CD8-positive, alpha-beta memory T cell (primary cell): Measurements from ENCODE around the gene CTSW. TPM values are rescaled to one million over a fixed set of nuclear protein-coding genes. Genes with fewer than 3 reads are reported as not detected.

Experiments
- CTCF ChIA-PET: fragments of 350-600 bp; sonication (Branson Sonifier 250); formaldehyde crosslinking; loops from one replicate; lab custom pipeline; 2021; ENCODE audit warnings: antibody characterized with exemption; lab: Charles Lee
- POLR2A ChIA-PET: fragments of 350-600 bp; sonication (Branson Sonifier 250); formaldehyde crosslinking; loops from one replicate; lab custom pipeline; 2021; ENCODE audit warnings: antibody characterized with exemption; lab: Charles Lee
- DNase-seq, 5 donors: peaks; one replicate each; pipeline versions ENCODE4 v3.0.0 to v3.0.0-alpha.2; 2020 to 2022; ENCODE audit warnings: mixed read lengths in 1 of 5
- H3K27ac ChIP-seq: one replicate; pipeline ENCODE4 v1.7.0; 2013; ENCODE audit warnings: low read depth, mild to moderate bottlenecking, low read length, moderate library complexity
- H3K27me3 ChIP-seq: 2 replicates; pipeline ENCODE4 v1.7.0; 2013; ENCODE audit warnings: low read length, mild to moderate bottlenecking; ENCODE audit not compliant: insufficient read depth, poor library complexity, severe bottlenecking
- H3K36me3 ChIP-seq: 2 replicates; pipeline ENCODE4 v1.7.0; 2013; ENCODE audit warnings: mild to moderate bottlenecking, low read length, moderate library complexity; ENCODE audit not compliant: insufficient read depth
- H3K4me1 ChIP-seq: 2 replicates; pipeline ENCODE4 v1.7.0; 2013; ENCODE audit warnings: mild to moderate bottlenecking, low read length, moderate library complexity; ENCODE audit not compliant: insufficient read depth
- H3K4me3 ChIP-seq: 2 replicates; pipeline ENCODE4 v1.7.0; 2013; ENCODE audit warnings: mild to moderate bottlenecking, low read length
- H3K9me3 ChIP-seq: 2 replicates; pipeline ENCODE4 v1.7.0; 2013; ENCODE audit warnings: mild to moderate bottlenecking, low read length
- H3K27ac Mint-ChIP-seq, 8 donors: one replicate each; pipeline ENCODE4 v1.8.0; 2020 to 2021; ENCODE audit warnings: mixed read lengths in 8 of 8, mild to moderate bottlenecking in 6 of 8, inconsistent platforms in 3 of 8, moderate library complexity in 3 of 8
- H3K27me3 Mint-ChIP-seq, 2 donors: one replicate each; pipeline ENCODE4 v1.8.0; 2020 to 2021; ENCODE audit warnings: mixed read lengths in 2 of 2, mild to moderate bottlenecking in 1 of 2, moderate library complexity in 1 of 2
- H3K36me3 Mint-ChIP-seq, 3 donors: one replicate each; pipeline ENCODE4 v1.8.0; 2020 to 2021; ENCODE audit warnings: mixed read lengths in 3 of 3, inconsistent platforms in 1 of 3, mild to moderate bottlenecking in 1 of 3
- H3K4me1 Mint-ChIP-seq, 3 donors: one replicate each; pipeline ENCODE4 v1.8.0; 2020 to 2021; ENCODE audit warnings: mixed read lengths in 3 of 3, inconsistent platforms in 1 of 3, mild to moderate bottlenecking in 1 of 3
- H3K4me3 Mint-ChIP-seq, 7 donors: one replicate each; pipeline ENCODE4 v1.8.0; 2020 to 2021; ENCODE audit warnings: mixed read lengths in 7 of 7, mild to moderate bottlenecking in 6 of 7, moderate library complexity in 4 of 7, inconsistent platforms in 2 of 7
- H3K9me3 Mint-ChIP-seq, 5 donors: one replicate each; pipeline ENCODE4 v1.8.0; 2020 to 2022; ENCODE audit warnings: mixed read lengths in 5 of 5, mild to moderate bottlenecking in 3 of 5, moderate library complexity in 2 of 5, inconsistent platforms in 1 of 5
- polyA plus RNA-seq: library from polyadenylated mRNA; unstranded; fragments of 300-500 nt; fragmentation: Illumina TruSeq; gene quantifications from one replicate; pipeline ENCODE4 v1.2.3, GENCODE V29; 2021
- total RNA-seq, 2 experiments: library from RNA; stranded (reverse); gene quantifications; one replicate each; pipeline ENCODE4 v1.2.3, GENCODE V29; 2021

CTSW gene
- total and polyA plus RNA-seq, 3 experiments from 2014 or later = 40.9 to 1,046 (median 44.3) TPM

GRCh38 chr11:65880844-65881421 lies 1.3 kb downstream of the CTSW start:
- Mint-ChIP-seq H3K9me3 (no peaks in the 10 kb centered on the region), H3K4me3 (peak overlapping the region; percentile 84 to 92 (median 89)), H3K4me1 (peaks cover 45 to 61% (median 49%) of the 10 kb centered on the region in 3 donors), H3K36me3 (peaks cover 0 to 35% (median 0%) of the 10 kb centered on the region in 3 donors), H3K27ac (peak overlapping the region; percentile 83 to 98 (median 93)), H3K27me3 (peaks cover 0 to 3% of the 10 kb centered on the region in 2 donors)
- peaks cover 46% of the 10 kb centered on the region for H3K4me1 ChIP-seq
- H3K9me3 ChIP-seq = no peaks in the 10 kb centered on the region
- POLR2A ChIA-PET = interaction anchor here (0.8 to 1.7 kb wide), 3 partner anchors 9 to 25 kb away, joined by 3 to 7 read pairs (median 4); partner anchors contain the start of gene CCDC85B
- H3K36me3 ChIP-seq = peaks cover 17% of the 10 kb centered on the region
- CTCF ChIA-PET = interaction anchor here (21.9 to 24.5 kb wide), 2 partner anchors 7 to 12 kb away, joined by 560 read pairs; partner anchors contain the start of genes CCDC85B, CFL1, CTSW and EFEMP2
- peak in 1 of 5 donors; percentile 28 for DNase-seq
- H3K4me3 ChIP-seq = peak overlapping the region; percentile 15
- no peaks in the 10 kb centered on the region for H3K27me3 ChIP-seq
- peak overlapping the region; percentile 48 for H3K27ac ChIP-seq

- Mint-ChIP-seq H3K4me3 (peak overlapping the region in 5 of 7 donors; percentile 6 to 91 (median 57)), H3K4me1 (peaks cover 48 to 69% (median 61%) of the 10 kb centered on the region in 3 donors), H3K27me3 (no peaks in the 10 kb centered on the region), H3K27ac (peak overlapping the region in 5 of 8 donors; percentile 47 to 94 (median 85)), H3K36me3 (peaks cover 0 to 47% (median 0%) of the 10 kb centered on the region in 3 donors), H3K9me3 (no peaks in the 10 kb centered on the region)
- Histone ChIP-seq H3K4me3 (no peak overlapping the region), H3K9me3 (no peaks in the 10 kb centered on the region), H3K4me1 (peaks cover 47% of the 10 kb centered on the region), H3K36me3 (peaks cover 17% of the 10 kb centered on the region), H3K27me3 (no peaks in the 10 kb centered on the region), H3K27ac (no peak overlapping the region)
- DNase-seq = no peak
- CTCF ChIA-PET = interaction anchor here (0.8 to 21.9 kb wide), 4 partner anchors 8 to 50 kb away, joined by 3 to 560 read pairs (median 5); partner anchors contain the start of genes CCDC85B, CFL1, CTSW and EFEMP2
- POLR2A ChIA-PET = no interaction called here
Measured at GRCh38 chr11:65882120-65883057, 2.8 kb downstream of the CTSW start.

GRCh38 chr11:65883058-65883761 lies 3.6 kb downstream of the CTSW start:
- DNase-seq = no peak
- peaks cover 0 to 49% (median 0%) of the 10 kb centered on the region in 3 donors for H3K36me3 Mint-ChIP-seq
- no peak overlapping the region for H3K27ac ChIP-seq
- H3K9me3 Mint-ChIP-seq = no peaks in the 10 kb centered on the region
- H3K4me3 Mint-ChIP-seq = peak overlapping the region in 2 of 7 donors; percentile 66 to 91
- peaks cover 49 to 72% (median 68%) of the 10 kb centered on the region in 3 donors for H3K4me1 Mint-ChIP-seq
- H3K4me1 ChIP-seq = peaks cover 51% of the 10 kb centered on the region
- H3K36me3 ChIP-seq = peaks cover 17% of the 10 kb centered on the region
- H3K27me3 ChIP-seq = no peaks in the 10 kb centered on the region
- no peaks in the 10 kb centered on the region for H3K9me3 ChIP-seq
- CTCF ChIA-PET = interaction anchor here (0.6 to 21.9 kb wide), 11 partner anchors 14 to 244 kb away, joined by 3 to 560 read pairs (median 4); partner anchors contain the start of genes CFL1, CTSW, EFEMP2 and KAT5
- POLR2A ChIA-PET = interaction anchor here (2.3 kb wide), 1 partner anchor 23 kb away, joined by 14 read pairs; the partner anchor contains the start of gene MUS81
- H3K27ac Mint-ChIP-seq = peak overlapping the region in 3 of 8 donors; percentile 14 to 94 (median 92)
- H3K27me3 Mint-ChIP-seq = no peaks in the 10 kb centered on the region
- no peak overlapping the region for H3K4me3 ChIP-seq

GRCh38 chr11:65883786-65884715 lies 4.4 kb downstream of the CTSW start:
- peak overlapping the region; percentile 18 to 94 (median 88) for H3K27ac Mint-ChIP-seq
- POLR2A ChIA-PET = interaction anchor here (0.7 to 2.3 kb wide), 5 partner anchors 10 to 102 kb away, joined by 3 to 14 read pairs (median 7); partner anchors contain the start of genes CFL1 and MUS81
- Histone ChIP-seq H3K36me3 (peaks cover 17% of the 10 kb centered on the region), H3K4me1 (peaks cover 48% of the 10 kb centered on the region), H3K27ac (no peak overlapping the region), H3K4me3 (no peak overlapping the region), H3K27me3 (no peaks in the 10 kb centered on the region), H3K9me3 (no peaks in the 10 kb centered on the region)
- no peaks in the 10 kb centered on the region for H3K27me3 Mint-ChIP-seq
- CTCF ChIA-PET = interaction anchor here (0.9 to 21.9 kb wide), 39 partner anchors 10 to 405 kb away, joined by 3 to 560 read pairs (median 4); partner anchors contain the start of genes CATSPER1, CFL1, CTSW and EFEMP2
- DNase-seq = no peak
- no peaks in the 10 kb centered on the region for H3K9me3 Mint-ChIP-seq
- peak overlapping the region in 3 of 7 donors; percentile 61 to 82 (median 72) for H3K4me3 Mint-ChIP-seq
- peaks cover 50 to 69% (median 66%) of the 10 kb centered on the region in 3 donors for H3K4me1 Mint-ChIP-seq
- H3K36me3 Mint-ChIP-seq = peaks cover 0 to 52% (median 0%) of the 10 kb centered on the region in 3 donors

GRCh38 chr11:65884716-65885092 lies 5.1 kb downstream of the CTSW start:
- CTCF ChIA-PET = interaction anchor here (0.9 to 21.9 kb wide), 41 partner anchors 10 to 404 kb away, joined by 3 to 560 read pairs (median 4); partner anchors contain the start of genes BANF1, CATSPER1, CFL1 and CTSW
- H3K4me1 ChIP-seq = peaks cover 48% of the 10 kb centered on the region
- H3K27me3 ChIP-seq = no peaks in the 10 kb centered on the region
- H3K27ac ChIP-seq = no peak overlapping the region
- H3K4me3 ChIP-seq = no peak overlapping the region
- peak overlapping the region; percentile 18 to 94 (median 88) for H3K27ac Mint-ChIP-seq
- H3K9me3 Mint-ChIP-seq = no peaks in the 10 kb centered on the region
- no peaks in the 10 kb centered on the region for H3K9me3 ChIP-seq
- peak; percentile 75 to 86 (median 77) for DNase-seq
- peaks cover 0 to 52% (median 0%) of the 10 kb centered on the region in 3 donors for H3K36me3 Mint-ChIP-seq
- H3K27me3 Mint-ChIP-seq = no peaks in the 10 kb centered on the region
- peaks cover 50 to 69% (median 66%) of the 10 kb centered on the region in 3 donors for H3K4me1 Mint-ChIP-seq
- POLR2A ChIA-PET = interaction anchor here (0.5 to 2.3 kb wide), 7 partner anchors 11 to 102 kb away, joined by 3 to 14 read pairs (median 6); partner anchors contain the start of genes CFL1 and MUS81
- H3K36me3 ChIP-seq = peaks cover 17% of the 10 kb centered on the region
- H3K4me3 Mint-ChIP-seq = peak overlapping the region in 2 of 7 donors; percentile 61 to 82

GRCh38 chr11:65885231-65885630 lies 5.6 kb downstream of the CTSW start:
- H3K27ac ChIP-seq = no peak overlapping the region
- no peaks in the 10 kb centered on the region for H3K27me3 Mint-ChIP-seq
- ChIA-PET CTCF (interaction anchor here (1.0 to 21.9 kb wide), 33 partner anchors 9 to 404 kb away, joined by 3 to 560 read pairs (median 5); partner anchors contain the start of genes BANF1, CATSPER1, CFL1 and CTSW), POLR2A (interaction anchor here (0.5 to 2.3 kb wide), 7 partner anchors 11 to 101 kb away, joined by 3 to 14 read pairs (median 4); partner anchors contain the start of genes CFL1 and MUS81)
- peak overlapping the region in 7 of 8 donors; percentile 18 to 88 (median 57) for H3K27ac Mint-ChIP-seq
- no peaks in the 10 kb centered on the region for H3K9me3 ChIP-seq
- no peak overlapping the region for H3K4me3 ChIP-seq
- no peak for DNase-seq
- H3K4me3 Mint-ChIP-seq = no peak overlapping the region
- H3K4me1 Mint-ChIP-seq = peaks cover 54 to 69% (median 66%) of the 10 kb centered on the region in 3 donors
- peaks cover 48% of the 10 kb centered on the region for H3K4me1 ChIP-seq
- H3K36me3 Mint-ChIP-seq = peaks cover 0 to 52% (median 0%) of the 10 kb centered on the region in 3 donors
- no peaks in the 10 kb centered on the region for H3K27me3 ChIP-seq
- no peaks in the 10 kb centered on the region for H3K9me3 Mint-ChIP-seq
- H3K36me3 ChIP-seq = peaks cover 17% of the 10 kb centered on the region
